GM12892 (cell line): ENCODE measurements around the gene CLSTN1.

Source experiments
- DNase-seq: peaks from one replicate; pipeline ENCODE4 v3.0.0; 2011; ENCODE audit not compliant: insufficient read length
- FAIRE-seq: peaks from 2 replicates; lab custom pipeline; 2011; peaks lifted over from hg19 to GRCh38; lab: Jason Lieb, UNC
- POLR2A ChIP-seq: IDR thresholded peaks from 2 replicates; pipeline ENCODE4 v1.6.1; 2011; ENCODE audit warnings: low read depth, low read length, control low read depth
- POLR2AphosphoS5 ChIP-seq: IDR thresholded peaks from 2 replicates; pipeline ENCODE4 v1.6.1; 2011; ENCODE audit warnings: low read depth, low read length, control low read depth
- TAF1 ChIP-seq: IDR thresholded peaks from 2 replicates; pipeline ENCODE4 v1.6.1; 2011; ENCODE audit warnings: low read depth, mild to moderate bottlenecking, control low read depth, low read length, borderline replicate concordance

The CLSTN1 gene

DNA sequence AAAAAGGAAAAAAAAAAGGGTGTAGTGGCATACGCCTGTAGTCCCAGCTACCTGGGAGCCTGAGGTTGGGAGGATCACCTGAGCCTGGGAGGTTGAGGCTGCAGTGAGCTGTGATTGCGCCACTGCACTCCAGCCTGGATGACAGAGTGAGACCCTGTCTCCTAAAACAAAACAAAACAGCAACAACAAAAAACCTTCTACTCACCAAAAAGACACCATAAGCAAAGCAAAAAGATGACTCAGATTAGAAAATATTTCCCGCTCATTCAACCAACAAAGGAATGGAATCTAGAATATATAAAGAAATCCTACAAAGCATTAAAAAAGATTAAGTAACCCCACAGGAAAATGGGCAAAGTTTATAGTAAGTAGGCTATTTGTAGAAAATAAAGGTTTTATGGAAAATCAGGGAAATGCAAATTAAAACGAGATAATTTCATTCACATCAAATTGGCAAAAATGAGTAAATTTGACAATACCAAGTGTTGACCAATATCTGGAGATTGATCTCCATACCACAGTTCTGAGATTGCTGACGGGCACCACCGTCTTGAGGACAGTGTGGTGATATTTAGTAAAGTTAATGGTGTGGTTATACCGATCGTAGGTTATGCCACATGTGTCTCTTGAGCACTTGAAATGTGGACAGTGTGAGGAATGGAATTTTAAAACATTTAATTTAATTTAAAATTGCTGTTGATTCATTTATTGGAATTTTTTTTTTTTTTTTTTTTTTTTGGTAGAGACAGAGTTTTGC lies 118.2 kb downstream of the CLSTN1 start:
- no peak for FAIRE-seq
- DNase-seq, result no peak
- TF ChIP-seq TAF1 (no peak), POLR2A (no peak), POLR2AphosphoS5 (no peak)

DNA sequence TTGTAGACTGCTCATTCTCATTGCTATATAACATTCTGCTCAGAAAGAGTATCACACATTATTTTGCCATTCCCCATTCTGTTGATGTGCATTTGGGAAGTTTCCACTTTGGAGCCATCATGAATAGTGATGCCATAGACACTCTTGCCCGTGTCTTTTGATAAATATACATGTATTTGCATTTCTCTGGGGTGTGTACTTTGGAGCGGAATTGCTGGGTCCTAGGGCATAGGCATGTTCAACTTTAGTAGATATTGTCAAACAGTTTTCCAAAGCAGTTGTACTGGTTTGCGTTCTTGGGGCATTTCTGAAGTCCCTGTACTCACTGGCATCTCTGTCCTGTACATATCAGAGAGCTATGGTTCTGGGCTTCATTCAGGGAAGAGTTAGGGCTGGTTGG lies 120.1 kb downstream of the CLSTN1 start:
- no peak for FAIRE-seq
- TF ChIP-seq POLR2A (no peak), TAF1 (no peak), POLR2AphosphoS5 (no peak)
- no peak for DNase-seq

DNA sequence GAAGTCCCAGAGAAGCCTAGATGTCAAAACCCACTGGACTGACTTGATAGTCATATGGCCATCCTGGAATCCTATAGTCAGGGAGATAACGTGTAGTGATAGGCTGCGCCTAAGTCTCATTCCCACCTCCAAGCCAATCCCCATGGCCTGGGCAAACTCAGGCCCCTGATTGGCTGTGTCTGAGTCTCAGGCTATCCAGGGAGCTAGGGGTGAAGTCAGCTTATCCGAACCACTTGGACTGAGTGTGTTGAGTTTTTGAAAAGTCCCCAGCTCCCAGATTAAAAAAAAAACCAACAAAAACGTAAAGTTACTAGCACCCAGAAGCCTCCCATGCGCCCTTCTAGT lies 120.6 kb downstream of the CLSTN1 start:
- FAIRE-seq, result no peak

DNA sequence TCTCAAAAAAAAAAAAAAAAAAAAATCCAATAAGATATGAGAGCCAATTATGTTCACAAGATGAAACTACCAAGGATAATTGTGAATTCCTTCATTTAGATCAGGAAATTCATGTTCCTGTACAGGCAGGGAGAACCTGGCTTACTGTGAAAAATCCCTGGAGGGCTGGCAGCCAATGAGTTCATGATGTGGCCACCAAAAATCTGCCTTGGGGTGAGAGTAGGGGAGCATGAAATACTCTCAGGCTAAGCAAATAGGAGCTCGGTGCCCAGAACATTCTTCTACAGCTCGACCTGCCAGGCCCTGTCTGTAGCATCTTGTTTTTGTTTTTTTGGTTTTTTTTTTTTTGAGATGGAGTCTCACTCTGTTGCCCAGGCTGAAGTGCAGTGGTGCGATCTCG lies 122.1 kb downstream of the CLSTN1 start:
- DNase-seq, result no peak
- FAIRE-seq, result no peak
- TF ChIP-seq POLR2A (no peak), POLR2AphosphoS5 (no peak), TAF1 (no peak)

More for the DNA sequence above, 120.6 kb downstream of the CLSTN1 start:
- no peak for DNase-seq
- TF ChIP-seq POLR2AphosphoS5 (no peak), POLR2A (no peak), TAF1 (no peak)

DNA sequence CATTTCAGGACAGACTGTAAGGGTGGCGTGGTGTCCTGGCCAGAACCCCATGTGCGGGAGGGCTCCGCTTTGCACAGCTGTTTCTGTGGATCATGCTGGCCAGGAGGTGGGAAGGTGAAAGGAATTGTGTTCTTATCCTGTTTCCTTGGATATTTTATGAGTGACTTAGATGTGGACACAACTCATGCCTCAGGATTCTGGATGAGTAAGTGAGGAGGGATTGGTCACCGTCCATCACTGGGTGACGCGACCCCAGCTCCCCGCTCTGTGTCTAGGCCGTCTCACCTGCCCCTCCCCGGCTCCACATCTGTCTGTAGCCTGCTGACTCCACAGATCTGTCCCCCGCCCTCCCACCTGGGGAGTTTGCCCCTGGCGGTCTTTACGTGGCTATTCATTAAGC lies 123.4 kb downstream of the CLSTN1 start:
- FAIRE-seq (no peak), DNase-seq (no peak)
- TF ChIP-seq POLR2AphosphoS5 (no peak), POLR2A (no peak), TAF1 (no peak)

DNA sequence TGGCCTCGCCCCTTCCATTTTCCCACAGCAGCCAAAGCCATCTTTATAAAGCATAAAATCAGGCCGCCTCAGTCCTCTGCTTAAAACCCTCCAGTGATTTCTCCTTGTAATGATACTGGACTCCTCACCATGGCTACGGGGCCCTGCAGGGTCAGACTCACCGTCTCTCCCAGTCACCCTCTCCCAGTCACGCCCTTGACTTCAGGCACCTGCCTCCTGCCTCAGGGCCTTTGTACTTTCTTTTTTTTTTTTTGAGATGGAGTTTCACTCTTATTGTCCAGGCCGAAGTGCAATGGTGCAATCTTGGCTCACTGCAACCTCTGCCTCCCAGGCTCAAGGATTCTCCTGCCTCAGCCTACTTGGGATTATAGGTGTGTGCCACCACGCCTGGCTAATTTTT lies 124.4 kb downstream of the CLSTN1 start:
- FAIRE-seq (no peak), DNase-seq (no peak)
- TF ChIP-seq POLR2A, result no peak
- no peak for TF ChIP-seq POLR2AphosphoS5
- TF ChIP-seq TAF1, result no peak

DNA sequence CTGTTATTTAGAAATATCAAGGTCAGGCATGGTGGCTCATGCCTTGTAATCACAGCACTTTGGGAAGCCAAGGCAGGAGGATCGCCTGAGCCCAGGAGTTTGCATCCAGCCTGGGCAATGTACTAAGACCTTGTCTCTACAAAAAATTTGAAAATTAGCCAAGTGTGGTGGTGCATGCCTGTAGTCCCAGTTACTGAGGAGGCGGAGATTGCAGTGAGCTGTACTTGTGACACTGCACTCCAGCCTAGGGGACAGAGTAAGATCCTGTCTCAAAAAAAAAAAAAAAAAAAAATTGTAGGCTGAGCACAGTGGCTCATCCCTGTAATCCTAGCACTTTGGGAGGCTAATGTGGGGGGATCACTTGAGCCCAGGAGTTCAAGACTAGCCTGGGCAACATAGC lies 127.0 kb downstream of the CLSTN1 start:
- FAIRE-seq, result no peak

DNA sequence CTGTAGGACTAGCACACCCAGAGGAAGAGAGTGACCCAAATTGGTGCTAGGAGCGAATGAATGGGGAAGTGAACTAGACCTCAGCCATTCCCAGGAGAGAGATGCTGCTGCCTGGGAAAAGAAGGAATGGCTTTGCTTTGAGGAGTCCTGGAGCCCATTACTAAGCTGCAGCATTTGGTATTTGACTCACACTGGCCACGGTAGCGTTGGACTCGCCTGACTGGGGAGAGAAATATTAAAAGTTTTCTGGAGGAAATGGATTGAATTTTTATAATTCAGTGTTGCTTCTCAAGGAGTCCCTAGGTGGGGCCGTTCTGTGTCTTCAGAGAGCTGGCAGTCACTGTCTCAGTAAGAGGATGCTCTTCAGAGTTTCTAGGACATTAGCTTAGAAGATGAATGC lies 132.1 kb downstream of the CLSTN1 start:
- DNase-seq, result no peak
- FAIRE-seq, result no peak
- no peak for TF ChIP-seq POLR2AphosphoS5
- TF ChIP-seq TAF1, result no peak

More for the DNA sequence above, 127.0 kb downstream of the CLSTN1 start:
- TF ChIP-seq POLR2A (no peak), POLR2AphosphoS5 (no peak), TAF1 (no peak)
- DNase-seq, result no peak

DNA sequence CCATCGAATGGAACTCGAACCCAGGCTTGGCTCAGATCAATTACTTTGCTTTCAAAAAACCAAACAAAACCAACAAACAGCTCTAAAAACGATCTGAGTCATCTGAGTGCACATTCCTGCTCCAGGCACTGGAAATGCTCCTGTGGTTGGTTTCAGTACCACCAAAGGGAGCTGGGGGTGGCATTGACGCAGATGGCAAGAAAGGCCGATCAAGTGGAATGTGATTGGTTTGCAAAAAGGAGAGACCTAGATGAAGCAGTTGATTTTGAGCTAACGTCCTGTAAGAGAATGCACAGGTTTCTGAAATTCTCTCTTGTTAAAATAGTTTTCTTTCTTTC lies 132.7 kb downstream of the CLSTN1 start:
- TF ChIP-seq POLR2AphosphoS5, result no peak
- no peak for TF ChIP-seq POLR2A
- no peak for TF ChIP-seq TAF1
- DNase-seq, result no peak
- FAIRE-seq, result no peak

DNA sequence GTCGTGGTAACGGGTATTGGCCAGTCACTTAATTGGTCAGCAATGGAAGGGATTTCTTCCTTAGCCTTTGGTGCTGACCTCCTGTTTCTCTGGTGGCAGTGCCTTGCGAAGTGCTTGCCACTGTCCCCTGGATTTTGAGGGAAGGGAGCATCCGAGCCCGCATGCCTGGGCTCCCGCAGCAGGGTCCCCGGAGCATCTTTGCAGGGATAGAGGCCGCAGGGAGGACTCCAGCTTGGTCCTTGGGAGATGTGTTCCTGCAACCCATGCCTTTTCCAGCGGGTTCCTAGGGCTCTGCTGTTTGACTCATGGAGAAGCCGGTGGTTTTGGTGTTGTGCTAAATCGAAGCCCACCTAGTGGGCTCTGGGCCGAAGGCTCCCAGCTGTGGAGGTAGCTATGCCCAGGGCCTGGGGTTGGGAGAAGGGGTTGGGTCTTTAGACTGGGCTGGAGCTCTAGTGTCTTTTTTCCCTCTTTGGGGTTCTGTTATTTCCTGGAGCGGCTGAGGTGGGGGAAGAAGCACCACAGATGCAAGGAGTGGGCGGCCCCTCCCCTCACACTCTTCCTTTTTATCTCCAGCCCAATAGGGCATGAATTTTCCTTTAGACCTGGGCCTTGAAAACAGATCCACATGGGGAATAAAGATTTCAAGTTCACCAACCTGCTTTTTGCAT lies 133.2 kb downstream of the CLSTN1 start:
- TF ChIP-seq POLR2AphosphoS5 (no peak), TAF1 (no peak), POLR2A (no peak)
- DNase-seq (no peak), FAIRE-seq (no peak)

DNA sequence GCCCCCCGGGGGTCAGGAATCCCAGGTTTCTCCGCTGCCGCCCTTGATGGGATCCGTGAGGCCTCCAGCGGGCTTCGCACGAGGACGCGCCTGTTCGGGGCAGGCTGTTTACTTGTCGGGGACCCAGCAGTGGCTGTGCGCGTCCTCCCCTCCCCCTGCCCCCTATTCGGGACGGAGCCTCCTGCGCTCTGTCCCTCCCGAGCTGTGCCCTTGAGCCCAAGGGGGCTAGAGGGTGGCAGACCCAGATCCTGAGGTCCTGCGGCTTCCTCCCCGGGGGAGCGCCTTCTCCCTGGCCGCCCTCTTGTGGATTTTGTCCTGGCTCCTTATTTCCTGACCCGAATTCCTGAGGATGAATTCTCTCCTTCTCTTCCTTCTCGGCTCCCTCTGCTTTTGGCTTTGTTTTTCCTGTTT lies 133.8 kb downstream of the CLSTN1 start:
- DNase-seq, result no peak
- no peak for TF ChIP-seq TAF1
- TF ChIP-seq POLR2A, result no peak
- FAIRE-seq, result no peak
